Astrocyte (in vitro differentiated cells and primary cell): ENCODE results near the gene RNF103. TPM values are rescaled to one million over a fixed set of nuclear protein-coding genes. Genes with fewer than 3 reads are reported as not detected.

Experiments
- DNase-seq: peaks from one replicate; pipeline ENCODE4 v3.0.0-alpha.2; 2010; ENCODE audit warnings: low read depth
- FAIRE-seq: peaks from 2 replicates; lab custom pipeline; 2011; peaks lifted over from hg19 to GRCh38; lab: Jason Lieb, UNC
- H2AFZ ChIP-seq: 2 replicates; pipeline ENCODE4 v1.6.0; 2012; ENCODE audit warnings: low read depth, low read length, inconsistent platforms
- H3K27ac ChIP-seq: 2 replicates; pipeline ENCODE4 v1.5.1; 2011; ENCODE audit warnings: low read depth, low read length, inconsistent platforms
- H3K27me3 ChIP-seq: 2 replicates; pipeline ENCODE4 v1.6.0; 2011; ENCODE audit warnings: low read length, inconsistent platforms; ENCODE audit not compliant: insufficient read depth
- H3K36me3 ChIP-seq: 2 replicates; pipeline ENCODE4 v1.5.1; 2011; ENCODE audit warnings: low read length, inconsistent platforms; ENCODE audit not compliant: insufficient read depth
- H3K4me1 ChIP-seq: 2 replicates; pipeline ENCODE4 v1.5.1; 2011; ENCODE audit warnings: low read length, inconsistent platforms; ENCODE audit not compliant: insufficient read depth
- H3K4me2 ChIP-seq: 2 replicates; pipeline ENCODE4 v1.6.0; 2012; ENCODE audit warnings: low read length, inconsistent platforms
- H3K4me3 ChIP-seq: 2 replicates; pipeline ENCODE4 v1.5.1; 2011; ENCODE audit warnings: low read depth, mild to moderate bottlenecking, low read length, inconsistent platforms; ENCODE audit not compliant: insufficient read depth
- H3K79me2 ChIP-seq: 2 replicates; pipeline ENCODE4 v1.6.0; 2012; ENCODE audit warnings: mild to moderate bottlenecking, low read length, inconsistent platforms; ENCODE audit not compliant: insufficient read depth
- H3K9ac ChIP-seq: 2 replicates; pipeline ENCODE4 v1.6.0; 2012; ENCODE audit warnings: mild to moderate bottlenecking, low read length, inconsistent platforms
- H3K9me3 ChIP-seq: 2 replicates; pipeline ENCODE4 v1.5.1; 2012; ENCODE audit warnings: low read depth, mild to moderate bottlenecking, low read length, inconsistent platforms; ENCODE audit not compliant: insufficient read depth
- H4K20me1 ChIP-seq: 2 replicates; pipeline ENCODE4 v1.6.0; 2012; ENCODE audit warnings: low read length, inconsistent platforms; ENCODE audit not compliant: insufficient read depth
- H3K27ac Mint-ChIP-seq: one replicate; pipeline ENCODE4 v1.8.0; 2021; ENCODE audit warnings: mild to moderate bottlenecking, mixed read lengths; ENCODE audit not compliant: unreplicated experiment
- H3K27me3 Mint-ChIP-seq: one replicate; pipeline ENCODE4 v1.8.0; 2021; ENCODE audit warnings: low read depth, mixed read lengths; ENCODE audit not compliant: unreplicated experiment
- H3K36me3 Mint-ChIP-seq: one replicate; pipeline ENCODE4 v1.8.0; 2021; ENCODE audit warnings: low read depth, mixed read lengths; ENCODE audit not compliant: unreplicated experiment
- H3K4me1 Mint-ChIP-seq: one replicate; pipeline ENCODE4 v1.8.0; 2021; ENCODE audit warnings: low read depth, mixed read lengths; ENCODE audit not compliant: unreplicated experiment
- H3K4me3 Mint-ChIP-seq: one replicate; pipeline ENCODE4 v1.8.0; 2021; ENCODE audit warnings: mild to moderate bottlenecking, moderate library complexity, mixed read lengths; ENCODE audit not compliant: unreplicated experiment
- H3K9me3 Mint-ChIP-seq: one replicate; pipeline ENCODE4 v1.8.0; 2021; ENCODE audit warnings: mild to moderate bottlenecking, mixed read lengths; ENCODE audit not compliant: unreplicated experiment
- EZH2 ChIP-seq: IDR thresholded peaks from 2 replicates; pipeline ENCODE4 v1.6.1; 2012; ENCODE audit warnings: mild to moderate bottlenecking, low read length, inconsistent platforms; ENCODE audit not compliant: insufficient read depth
- total RNA-seq: library from RNA; stranded (reverse); gene quantifications from 2 replicates; pipeline ENCODE4 v1.2.1, GENCODE V29; 2021
- TF ChIP-seq, protein P1 (sequence below): IDR thresholded peaks from 2 replicates; pipeline ENCODE4 v1.5.1; 2011; ENCODE audit warnings: low read depth, mild to moderate bottlenecking, inconsistent platforms, low read length, moderate library complexity; ENCODE audit not compliant: insufficient read depth

RNF103 gene
- total RNA-seq, 1 donor from 2014 or later: 21.5 TPM

DNA sequence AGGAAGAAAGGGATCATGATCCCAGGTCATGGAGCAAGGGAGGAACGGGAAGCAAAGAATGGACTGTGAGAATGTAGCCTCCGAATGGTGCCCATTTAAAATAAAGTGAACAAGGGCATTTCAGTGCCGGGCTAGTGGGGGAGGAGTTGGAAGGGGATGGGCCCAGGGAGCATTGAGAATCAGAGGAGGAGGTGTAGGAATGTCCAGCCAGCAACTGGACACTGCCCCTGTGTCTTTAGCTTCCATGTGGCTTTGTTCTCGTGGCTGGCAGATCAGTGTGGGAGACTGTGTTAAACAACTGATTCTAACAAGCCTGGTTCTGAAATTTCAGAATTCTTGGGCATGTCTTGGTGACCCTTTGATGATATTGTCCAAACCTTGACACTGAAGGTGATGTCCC is 1.4 kb upstream of the RNF103 start:
- Histone ChIP-seq H4K20me1 (peaks cover 3% of the 10 kb centered on the region), H3K27me3 (no peaks in the 10 kb centered on the region), H3K4me1 (no peaks in the 10 kb centered on the region), H3K4me3 (no peak overlapping the region), H3K27ac (no peak overlapping the region), H3K4me2 (no peak overlapping the region), H3K9ac (no peak overlapping the region), H3K36me3 (no peaks in the 10 kb centered on the region), H3K79me2 (peaks cover 29% of the 10 kb centered on the region), H2AFZ (no peak overlapping the region), H3K9me3 (no peaks in the 10 kb centered on the region)
- Mint-ChIP-seq H3K36me3 (no peaks in the 10 kb centered on the region), H3K27ac (no peak overlapping the region), H3K4me3 (peak overlapping the region; percentile 71), H3K9me3 (no peaks in the 10 kb centered on the region), H3K27me3 (no peaks in the 10 kb centered on the region), H3K4me1 (peaks cover 20% of the 10 kb centered on the region)
- TF ChIP-seq, protein P1, sequence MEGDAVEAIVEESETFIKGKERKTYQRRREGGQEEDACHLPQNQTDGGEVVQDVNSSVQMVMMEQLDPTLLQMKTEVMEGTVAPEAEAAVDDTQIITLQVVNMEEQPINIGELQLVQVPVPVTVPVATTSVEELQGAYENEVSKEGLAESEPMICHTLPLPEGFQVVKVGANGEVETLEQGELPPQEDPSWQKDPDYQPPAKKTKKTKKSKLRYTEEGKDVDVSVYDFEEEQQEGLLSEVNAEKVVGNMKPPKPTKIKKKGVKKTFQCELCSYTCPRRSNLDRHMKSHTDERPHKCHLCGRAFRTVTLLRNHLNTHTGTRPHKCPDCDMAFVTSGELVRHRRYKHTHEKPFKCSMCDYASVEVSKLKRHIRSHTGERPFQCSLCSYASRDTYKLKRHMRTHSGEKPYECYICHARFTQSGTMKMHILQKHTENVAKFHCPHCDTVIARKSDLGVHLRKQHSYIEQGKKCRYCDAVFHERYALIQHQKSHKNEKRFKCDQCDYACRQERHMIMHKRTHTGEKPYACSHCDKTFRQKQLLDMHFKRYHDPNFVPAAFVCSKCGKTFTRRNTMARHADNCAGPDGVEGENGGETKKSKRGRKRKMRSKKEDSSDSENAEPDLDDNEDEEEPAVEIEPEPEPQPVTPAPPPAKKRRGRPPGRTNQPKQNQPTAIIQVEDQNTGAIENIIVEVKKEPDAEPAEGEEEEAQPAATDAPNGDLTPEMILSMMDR: no peak
- TF ChIP-seq EZH2: no peak
- FAIRE-seq (no peak), DNase-seq (no peak)

DNA sequence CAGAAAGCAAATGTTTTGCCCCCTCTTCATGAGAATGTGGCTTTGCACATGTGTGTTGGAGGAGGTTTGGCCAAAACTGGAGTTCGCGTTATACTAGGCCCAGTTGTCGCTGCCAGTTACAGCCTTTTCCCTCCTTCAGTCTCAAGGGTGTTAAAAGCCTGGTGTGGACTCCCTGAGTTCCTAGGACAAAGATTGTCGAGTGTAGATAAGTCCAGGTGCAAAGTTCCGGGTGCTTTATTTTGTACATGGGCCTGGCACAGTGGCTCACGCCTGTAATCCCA is 542 bp upstream of the RNF103 start:
- Mint-ChIP-seq H3K36me3 (no peaks in the 10 kb centered on the region), H3K4me1 (peaks cover 20% of the 10 kb centered on the region), H3K27me3 (no peaks in the 10 kb centered on the region), H3K4me3 (peak overlapping the region; percentile 82), H3K27ac (peak overlapping the region; percentile 66), H3K9me3 (no peaks in the 10 kb centered on the region)
- H3K4me3 ChIP-seq: peak overlapping the region; percentile 78
- H3K9ac ChIP-seq: peak overlapping the region; percentile 91
- DNase-seq (no peak), FAIRE-seq (no peak)
- H4K20me1 ChIP-seq: peaks cover 3% of the 10 kb centered on the region
- no peaks in the 10 kb centered on the region for H3K9me3 ChIP-seq
- no peak for TF ChIP-seq EZH2
- TF ChIP-seq, protein P1: no peak
- H3K79me2 ChIP-seq: peaks cover 30% of the 10 kb centered on the region
- H3K4me2 ChIP-seq: peak overlapping the region; percentile 92
- H3K36me3 ChIP-seq: peaks cover 2% of the 10 kb centered on the region
- peak overlapping the region; percentile 79 for H2AFZ ChIP-seq
- peak overlapping the region; percentile 88 for H3K27ac ChIP-seq
- H3K4me1 ChIP-seq: no peaks in the 10 kb centered on the region
- no peaks in the 10 kb centered on the region for H3K27me3 ChIP-seq

DNA sequence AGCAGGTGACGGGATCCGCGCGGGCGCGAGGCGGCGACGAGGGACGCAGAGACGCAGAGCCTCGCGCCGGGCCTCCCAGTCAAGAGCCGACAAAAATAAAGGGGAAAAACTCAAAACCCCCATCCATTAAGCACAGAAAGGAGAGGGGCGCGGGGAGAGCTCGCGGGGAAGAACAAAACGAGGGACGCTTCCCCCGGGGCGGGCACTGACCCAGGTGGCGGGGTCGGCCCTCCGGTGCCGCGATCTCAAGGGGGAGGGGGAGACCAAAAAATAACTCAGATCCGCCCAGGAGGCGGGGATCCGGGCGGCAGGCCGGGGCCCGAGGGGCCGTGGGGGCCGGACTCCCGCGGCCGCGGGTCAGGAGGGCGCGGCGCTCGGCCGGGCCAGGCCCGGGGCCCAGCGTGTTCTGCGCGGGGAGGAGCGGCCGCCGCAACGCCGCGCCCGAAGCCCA is 597 bp downstream of the RNF103 start:
- Histone ChIP-seq H3K79me2 (peaks cover 39% of the 10 kb centered on the region), H3K4me2 (peak overlapping the region; percentile 92), H3K36me3 (peaks cover 7% of the 10 kb centered on the region), H3K4me3 (peak overlapping the region; percentile 78), H3K27ac (peak overlapping the region; percentile 88), H4K20me1 (peaks cover 3% of the 10 kb centered on the region), H3K4me1 (no peaks in the 10 kb centered on the region), H3K9ac (peak overlapping the region; percentile 91), H3K9me3 (no peaks in the 10 kb centered on the region), H3K27me3 (no peaks in the 10 kb centered on the region), H2AFZ (peak overlapping the region; percentile 79)
- DNase-seq (no peak), FAIRE-seq (no peak)
- Mint-ChIP-seq H3K36me3 (peaks cover 2% of the 10 kb centered on the region), H3K27ac (no peak overlapping the region), H3K27me3 (no peaks in the 10 kb centered on the region), H3K4me3 (peak overlapping the region; percentile 97), H3K9me3 (no peaks in the 10 kb centered on the region), H3K4me1 (peaks cover 16% of the 10 kb centered on the region)
- TF ChIP-seq EZH2: no peak
- TF ChIP-seq, protein P1: no peak
